Muscle layer of duodenum (tissue), 2 donors: ENCODE measurements around the gene GRID1.

Experiments
- H3K27ac ChIP-seq: one replicate; pipeline ENCODE4 v1.7.0; 2013; ENCODE audit warnings: mild to moderate bottlenecking, low read length
- H3K27me3 ChIP-seq: one replicate; pipeline ENCODE4 v1.7.0; 2013; ENCODE audit warnings: low read depth, mild to moderate bottlenecking, control low read depth, low read length
- H3K36me3 ChIP-seq, 2 donors: one replicate each; pipeline ENCODE4 v1.7.0; 2013; ENCODE audit warnings: low read length in 2 of 2, control low read depth in 1 of 2, mild to moderate bottlenecking in 1 of 2; ENCODE audit not compliant: insufficient read depth in 2 of 2, control insufficient read depth in 1 of 2
- H3K4me1 ChIP-seq, 2 donors: one replicate each; pipeline ENCODE4 v1.7.0; 2013; ENCODE audit warnings: low read length in 2 of 2, mild to moderate bottlenecking in 2 of 2, control low read depth in 1 of 2, moderate library complexity in 1 of 2; ENCODE audit not compliant: insufficient read depth in 2 of 2, control insufficient read depth in 1 of 2
- H3K4me3 ChIP-seq, 2 donors: one replicate each; pipeline ENCODE4 v1.7.0; 2013; ENCODE audit warnings: low read length in 2 of 2, low read depth in 1 of 2, mild to moderate bottlenecking in 1 of 2
- H3K9me3 ChIP-seq, 2 donors: one replicate each; pipeline ENCODE4 v1.7.0; 2013; ENCODE audit warnings: low read length in 2 of 2, control low read depth in 1 of 2, mild to moderate bottlenecking in 1 of 2; ENCODE audit not compliant: control insufficient read depth in 1 of 2
- donor health status: healthy.

GRID1 gene

GRCh38 chr10:85604884-85605283, 761.7 kb downstream of the GRID1 start:
- Histone ChIP-seq H3K27ac (no peak overlapping the region), H3K9me3 (no peaks in the 10 kb centered on the region), H3K4me3 (no peak overlapping the region), H3K27me3 (no peaks in the 10 kb centered on the region), H3K4me1 (no peaks in the 10 kb centered on the region), H3K36me3 (no peaks in the 10 kb centered on the region)

- no peaks in the 10 kb centered on the region for H3K36me3 ChIP-seq
- H3K9me3 ChIP-seq, result no peaks in the 10 kb centered on the region
- H3K27ac ChIP-seq, result no peak overlapping the region
- no peaks in the 10 kb centered on the region for H3K4me1 ChIP-seq
- no peaks in the 10 kb centered on the region for H3K27me3 ChIP-seq
- no peak overlapping the region for H3K4me3 ChIP-seq
These were observed 762.4 kb downstream of the GRID1 start for GRCh38 chr10:85604136-85604725.

DNA sequence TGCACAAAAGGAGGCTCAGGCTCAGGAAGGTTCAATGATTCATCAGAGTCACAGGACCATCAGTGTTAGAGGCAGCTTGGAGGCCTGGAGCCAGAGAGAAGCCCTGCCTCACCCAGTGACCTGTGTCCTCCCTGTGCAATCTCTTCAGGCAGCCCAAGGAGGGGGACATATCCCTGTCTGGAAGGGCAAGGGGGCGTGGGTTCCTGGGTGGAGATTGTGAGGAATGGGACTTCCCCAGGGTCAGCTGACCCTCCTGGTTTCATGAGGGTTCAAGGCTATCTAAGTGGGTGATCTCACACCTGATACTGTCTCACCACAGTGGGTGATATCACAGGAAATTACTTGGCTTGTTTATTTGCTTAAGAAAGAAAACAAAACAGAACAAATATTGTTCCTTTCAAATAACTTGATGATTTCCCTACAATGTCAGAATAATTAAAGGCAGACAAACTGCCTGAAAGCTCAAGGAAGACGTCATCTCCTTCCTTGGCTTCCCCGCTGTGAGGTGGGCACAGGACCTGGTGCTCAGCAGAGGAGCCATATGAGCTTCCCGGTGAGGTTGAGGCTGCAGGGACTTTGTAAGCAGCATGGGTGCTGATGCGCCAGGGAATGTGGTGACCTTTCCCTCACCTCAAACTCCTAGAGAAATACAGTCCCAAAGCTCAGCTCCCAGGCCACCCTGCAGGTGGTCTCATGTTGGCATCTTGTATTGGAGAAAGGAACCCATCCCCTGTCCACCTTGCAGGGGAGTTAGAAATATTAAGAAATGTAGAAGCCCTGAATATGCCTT, 763.2 kb downstream of the GRID1 start:
- H3K27ac ChIP-seq, result no peak overlapping the region
- no peaks in the 10 kb centered on the region for H3K27me3 ChIP-seq
- H3K4me1 ChIP-seq, result no peaks in the 10 kb centered on the region
- no peaks in the 10 kb centered on the region for H3K9me3 ChIP-seq
- no peaks in the 10 kb centered on the region for H3K36me3 ChIP-seq
- no peak overlapping the region for H3K4me3 ChIP-seq

DNA sequence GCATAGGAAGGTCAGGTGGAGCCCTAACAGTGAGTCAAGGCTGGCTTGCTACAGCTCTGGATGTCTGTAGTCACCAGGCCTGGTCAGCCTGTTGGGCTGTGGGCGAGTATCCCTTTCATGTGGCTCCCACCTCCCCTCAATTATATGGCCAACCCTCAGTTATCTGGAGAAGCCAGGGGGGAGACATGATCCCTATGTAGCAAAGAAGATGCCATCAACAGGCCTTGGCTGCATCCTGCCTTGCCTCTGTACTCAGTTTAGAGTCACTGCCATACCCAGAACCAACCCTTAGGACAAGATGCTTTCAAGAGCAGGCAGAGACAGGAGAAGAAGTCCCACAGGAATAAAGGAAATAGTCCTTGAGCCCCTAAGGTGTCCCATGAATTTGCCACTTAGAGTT, 763.9 kb downstream of the GRID1 start:
- Histone ChIP-seq H3K9me3 (no peaks in the 10 kb centered on the region), H3K36me3 (no peaks in the 10 kb centered on the region), H3K4me1 (no peaks in the 10 kb centered on the region), H3K27me3 (no peaks in the 10 kb centered on the region), H3K27ac (no peak overlapping the region), H3K4me3 (no peak overlapping the region)

DNA sequence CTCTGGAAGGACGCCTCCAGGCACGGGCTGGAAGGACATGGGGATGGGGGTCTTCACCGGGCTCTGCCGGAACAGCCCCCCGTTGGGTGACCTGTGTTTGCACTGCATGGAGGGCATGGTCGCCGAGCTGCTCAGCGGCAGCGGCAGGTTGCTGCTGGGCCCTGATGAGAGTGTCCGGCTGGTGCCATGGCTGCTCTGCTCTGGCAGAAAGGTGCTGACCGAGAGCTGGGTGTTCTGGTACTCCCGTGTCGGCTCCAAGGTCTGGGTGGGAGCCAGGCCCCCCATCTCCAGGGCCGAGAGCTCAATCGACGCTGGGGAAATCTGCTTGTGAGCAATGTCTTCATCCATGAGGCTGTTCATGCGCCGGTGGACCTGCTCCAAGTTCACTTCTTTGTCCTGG, 764.3 kb downstream of the GRID1 start:
- Histone ChIP-seq H3K9me3 (no peaks in the 10 kb centered on the region), H3K36me3 (no peaks in the 10 kb centered on the region), H3K27ac (no peak overlapping the region), H3K27me3 (no peaks in the 10 kb centered on the region), H3K4me1 (no peaks in the 10 kb centered on the region), H3K4me3 (no peak overlapping the region)

GRCh38 chr10:85601526-85601925, 765.1 kb downstream of the GRID1 start:
- no peak overlapping the region for H3K27ac ChIP-seq

DNA sequence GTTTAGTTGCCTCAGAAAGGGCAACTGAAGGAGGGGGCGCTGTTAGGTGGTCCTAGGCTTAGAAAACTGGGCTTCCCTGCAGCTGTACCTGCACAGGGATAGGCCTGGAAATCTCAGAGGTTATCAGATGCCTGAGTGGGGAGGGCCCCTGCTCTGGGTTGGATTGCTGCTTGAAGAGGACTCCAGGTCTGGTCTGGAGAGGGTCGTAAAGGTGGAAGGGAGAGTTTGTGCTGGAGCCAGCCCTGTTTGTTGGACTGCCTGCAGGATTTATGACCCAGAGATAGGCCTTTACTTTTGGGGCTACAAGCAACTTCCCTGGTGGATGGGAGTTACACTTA, 765.9 kb downstream of the GRID1 start:
- Histone ChIP-seq H3K9me3 (no peaks in the 10 kb centered on the region), H3K4me1 (no peaks in the 10 kb centered on the region), H3K4me3 (no peak overlapping the region), H3K36me3 (no peaks in the 10 kb centered on the region), H3K27ac (no peak overlapping the region), H3K27me3 (no peaks in the 10 kb centered on the region)

More at GRCh38 chr10:85601526-85601925, 765.1 kb downstream of the GRID1 start:
- Histone ChIP-seq H3K9me3 (no peaks in the 10 kb centered on the region), H3K27me3 (no peaks in the 10 kb centered on the region), H3K36me3 (no peaks in the 10 kb centered on the region), H3K4me1 (no peaks in the 10 kb centered on the region), H3K4me3 (no peak overlapping the region)

DNA sequence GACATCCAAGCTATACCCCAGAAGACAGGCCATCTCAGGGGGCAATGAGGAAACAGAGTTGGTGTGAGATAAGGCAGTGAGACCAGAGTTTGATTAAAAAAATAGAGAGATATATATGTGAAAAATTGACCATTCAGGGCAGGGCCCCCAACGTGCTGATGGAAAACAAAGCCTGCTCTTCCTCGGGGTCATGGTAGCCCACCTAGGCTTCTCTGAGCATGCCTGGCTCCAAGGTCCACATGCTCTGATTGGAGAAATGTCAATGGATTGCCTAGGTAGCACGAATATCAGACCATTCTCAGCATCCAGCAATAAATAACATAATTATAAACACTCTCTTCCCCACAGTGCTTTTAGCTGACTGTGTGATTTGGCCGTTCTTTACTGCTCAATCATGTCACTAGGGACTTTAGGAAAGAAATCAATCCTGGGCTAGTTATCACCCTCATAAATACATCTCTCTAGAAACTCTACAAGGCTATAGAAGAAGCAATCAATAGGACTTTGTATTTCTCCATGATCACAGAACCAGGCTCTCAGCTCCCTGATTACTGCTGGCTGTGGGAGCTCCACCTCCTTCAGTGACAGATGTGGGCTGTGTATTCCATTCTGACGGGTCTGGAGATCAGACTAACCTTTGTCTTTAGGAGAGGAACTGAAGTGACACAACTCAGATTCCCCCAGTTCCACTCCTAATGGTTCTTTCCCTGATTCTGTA, 766.4 kb downstream of the GRID1 start:
- H3K4me1 ChIP-seq, result no peaks in the 10 kb centered on the region
- H3K27ac ChIP-seq, result no peak overlapping the region
- no peaks in the 10 kb centered on the region for H3K9me3 ChIP-seq
- no peak overlapping the region for H3K4me3 ChIP-seq
- no peaks in the 10 kb centered on the region for H3K36me3 ChIP-seq
- H3K27me3 ChIP-seq, result no peaks in the 10 kb centered on the region

- Histone ChIP-seq H3K4me1 (no peaks in the 10 kb centered on the region), H3K4me3 (no peak overlapping the region), H3K36me3 (no peaks in the 10 kb centered on the region), H3K27ac (no peak overlapping the region), H3K9me3 (no peaks in the 10 kb centered on the region), H3K27me3 (no peaks in the 10 kb centered on the region)
These were observed 767.5 kb downstream of the GRID1 start for GRCh38 chr10:85599081-85599480.

- H3K4me1 ChIP-seq, result no peaks in the 10 kb centered on the region
- no peaks in the 10 kb centered on the region for H3K9me3 ChIP-seq
- no peaks in the 10 kb centered on the region for H3K27me3 ChIP-seq
- no peak overlapping the region for H3K27ac ChIP-seq
- H3K36me3 ChIP-seq, result no peaks in the 10 kb centered on the region
- H3K4me3 ChIP-seq, result no peak overlapping the region
These were observed 767.9 kb downstream of the GRID1 start for GRCh38 chr10:85598646-85599045.

DNA sequence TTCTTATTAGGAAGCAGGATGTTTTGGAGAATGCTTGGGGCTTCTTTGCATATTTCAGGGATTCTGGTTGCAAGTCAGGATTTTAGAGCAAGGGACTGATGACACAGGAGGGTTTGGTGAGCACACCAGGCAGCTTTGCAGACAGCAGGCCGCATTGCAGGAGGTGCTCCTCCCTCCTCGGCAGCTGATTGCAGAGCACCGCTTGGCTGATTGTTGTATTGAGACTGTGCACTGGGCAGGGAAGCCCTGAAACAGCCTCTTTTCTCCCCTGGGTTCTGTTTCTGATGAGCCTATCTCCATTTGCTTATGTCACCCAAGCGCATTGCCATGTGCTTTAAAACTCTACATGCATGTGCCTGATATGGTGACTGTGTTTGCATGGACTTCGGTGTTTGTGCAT, 769.6 kb downstream of the GRID1 start:
- Histone ChIP-seq H3K4me1 (no peaks in the 10 kb centered on the region), H3K27me3 (no peaks in the 10 kb centered on the region), H3K36me3 (no peaks in the 10 kb centered on the region), H3K4me3 (no peak overlapping the region), H3K9me3 (no peaks in the 10 kb centered on the region), H3K27ac (no peak overlapping the region)
